ENCODE measurements around the gene RHOD.

Gene RHOD

GRCh38 chr11:67117672-67118180, 61.1 kb downstream of the RHOD start:
- no peak for DNase-seq (ENCODE audit: low spot score)

GRCh38 chr11:67118181-67118766, 61.6 kb downstream of the RHOD start:
- no peak for DNase-seq (ENCODE audit: low spot score)

DNA sequence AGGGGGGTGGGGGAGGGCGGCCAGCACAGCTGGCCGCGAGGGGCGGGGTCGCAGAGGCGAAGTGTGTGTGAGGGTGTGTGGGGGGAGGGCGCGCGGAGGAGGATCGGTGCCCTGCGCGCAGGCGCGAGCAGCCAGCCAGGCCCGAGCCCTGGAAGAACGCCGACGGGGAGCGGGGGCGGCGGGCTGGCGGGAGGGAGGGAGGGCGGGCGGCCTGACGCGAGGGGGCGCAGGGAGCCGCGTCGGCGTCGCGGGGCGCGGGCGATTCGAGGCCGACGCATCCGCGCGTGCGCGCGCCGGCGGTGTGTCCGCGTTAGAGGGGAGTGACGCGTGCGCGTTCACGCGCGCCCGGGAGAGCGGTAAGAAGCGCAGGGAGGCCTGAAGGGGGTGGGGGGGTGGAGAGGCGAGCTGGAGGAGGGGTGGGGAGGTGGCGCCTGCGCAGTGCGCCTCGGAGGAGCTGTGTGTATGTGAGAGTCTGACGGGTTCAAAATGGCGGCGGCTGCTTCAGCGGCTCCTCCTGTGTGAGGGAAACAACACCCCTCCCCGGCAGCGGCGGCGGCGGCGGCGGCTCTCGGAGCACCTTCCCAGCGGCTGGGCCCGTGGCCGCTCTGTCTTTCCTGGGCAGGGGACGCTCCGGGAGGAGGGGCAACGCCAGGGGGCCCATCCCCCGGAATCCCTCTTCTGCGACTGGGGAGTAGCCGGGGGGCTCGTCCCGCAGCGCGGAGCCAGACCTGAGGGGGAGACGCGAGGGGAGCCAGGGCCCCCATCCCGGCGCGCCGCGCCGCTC, 62.3 kb downstream of the RHOD start, which contains the start of gene KDM2A:
Gene KDM2A (plus strand): TSS at position 463 of the 784 bp plus-strand sequence. CDS start 2,054 bp downstream, outside the sequence.
- peak; percentile 100 for DNase-seq (ENCODE audit: low spot score)

DNA sequence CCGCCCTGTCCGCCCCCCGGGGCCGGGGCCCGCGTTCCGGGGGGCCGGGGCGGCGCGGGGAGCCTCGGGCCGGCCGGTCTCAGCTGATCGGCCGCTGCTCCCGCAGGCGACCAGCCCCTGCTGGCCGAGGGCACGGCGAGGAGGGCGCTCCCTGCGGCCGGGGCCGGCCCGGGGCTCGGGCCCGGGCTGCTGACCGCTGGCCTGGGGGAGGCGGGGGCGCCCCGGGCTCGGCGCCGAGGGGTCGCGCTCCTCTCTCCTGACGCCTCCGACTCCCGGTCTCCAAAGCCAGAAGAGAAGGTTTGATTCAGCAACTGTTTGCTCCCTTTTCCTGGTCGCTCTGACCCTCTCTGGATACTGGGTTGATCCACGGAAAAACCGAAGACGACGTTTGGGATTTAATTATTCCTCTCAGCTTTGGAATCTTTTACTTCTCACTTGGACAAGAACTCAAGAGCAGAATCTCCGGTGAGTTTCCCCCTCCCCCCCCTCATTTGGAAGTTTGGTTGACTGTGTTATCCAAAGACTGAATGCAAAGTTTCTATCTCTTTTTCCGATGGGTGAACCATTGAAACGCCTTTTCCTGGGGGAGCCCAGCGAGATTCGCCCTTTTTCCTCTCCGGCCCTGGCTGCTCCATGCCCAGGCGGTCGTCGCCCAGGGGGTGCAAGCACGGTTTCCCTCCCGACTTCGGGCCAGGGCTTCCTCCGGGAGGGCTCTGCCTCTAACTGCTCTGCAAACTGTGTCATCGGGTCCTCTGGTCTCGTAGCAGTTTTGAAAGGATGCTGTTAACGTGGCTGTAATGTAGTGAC, 63.1 kb downstream of the RHOD start:
- DNase-seq (ENCODE audit: low spot score) = no peak

- DNase-seq (ENCODE audit: low spot score) = no peak
Measured at GRCh38 chr11:67120456-67120855, 63.8 kb downstream of the RHOD start.

DNA sequence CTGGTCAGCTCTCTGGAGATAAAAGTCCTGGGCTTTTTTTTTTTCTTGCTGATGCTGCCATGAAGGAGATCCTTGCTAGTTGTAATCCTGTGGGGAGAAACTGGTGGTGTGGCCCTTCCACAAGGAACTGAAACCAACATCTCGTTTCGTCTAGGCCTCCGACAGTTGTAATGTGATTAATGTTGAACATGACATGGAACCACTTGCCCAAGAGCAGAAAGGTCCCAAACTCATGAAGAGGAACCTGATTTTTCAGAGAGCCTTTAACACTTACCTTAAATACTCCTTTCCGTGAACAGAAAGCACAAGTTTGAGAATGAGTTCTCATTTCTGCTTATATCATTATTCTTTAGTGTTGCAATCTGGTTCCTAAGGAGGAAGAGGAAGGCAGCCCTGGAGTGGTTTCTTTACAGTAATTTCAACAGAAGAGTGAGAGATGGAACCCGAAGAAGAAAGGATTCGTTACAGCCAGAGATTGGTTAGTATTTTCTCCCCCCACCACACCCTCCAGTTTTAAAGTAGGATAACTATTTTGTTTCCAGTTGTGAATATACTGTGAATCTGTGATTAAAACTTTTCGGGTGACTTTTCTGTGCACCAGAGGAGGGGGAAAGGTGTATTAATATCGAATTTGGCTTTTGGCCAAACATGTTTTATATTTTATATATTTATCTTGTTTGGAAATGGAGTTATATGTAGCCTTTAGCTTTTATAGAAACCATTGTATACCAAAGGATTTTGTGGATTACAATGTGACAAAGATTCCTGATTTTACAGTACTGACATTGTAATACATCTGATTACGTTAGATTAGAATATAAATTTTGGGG, 64.4 kb downstream of the RHOD start:
- DNase-seq (ENCODE audit: low spot score) = no peak
